Stimulated activated CD8-positive, alpha-beta memory T cell treated with anti-CD3 and anti-CD28 coated beads, Interleukin-15, amount 100 ng/mL, for 48 hours (primary cell): ENCODE results near the gene ZNF217.
"Not testable (repeated sequence)": the region's sequence is repeated elsewhere in the genome, so short reads cannot be mapped to it uniquely, and the experiment has no call there.

ENCODE experiments used
- DNase-seq, 2 donors: peaks; one replicate each; pipeline ENCODE4 v3.0.0-alpha.2; 2020; ENCODE audit warnings: low read depth in 2 of 2

The ZNF217 gene

DNA sequence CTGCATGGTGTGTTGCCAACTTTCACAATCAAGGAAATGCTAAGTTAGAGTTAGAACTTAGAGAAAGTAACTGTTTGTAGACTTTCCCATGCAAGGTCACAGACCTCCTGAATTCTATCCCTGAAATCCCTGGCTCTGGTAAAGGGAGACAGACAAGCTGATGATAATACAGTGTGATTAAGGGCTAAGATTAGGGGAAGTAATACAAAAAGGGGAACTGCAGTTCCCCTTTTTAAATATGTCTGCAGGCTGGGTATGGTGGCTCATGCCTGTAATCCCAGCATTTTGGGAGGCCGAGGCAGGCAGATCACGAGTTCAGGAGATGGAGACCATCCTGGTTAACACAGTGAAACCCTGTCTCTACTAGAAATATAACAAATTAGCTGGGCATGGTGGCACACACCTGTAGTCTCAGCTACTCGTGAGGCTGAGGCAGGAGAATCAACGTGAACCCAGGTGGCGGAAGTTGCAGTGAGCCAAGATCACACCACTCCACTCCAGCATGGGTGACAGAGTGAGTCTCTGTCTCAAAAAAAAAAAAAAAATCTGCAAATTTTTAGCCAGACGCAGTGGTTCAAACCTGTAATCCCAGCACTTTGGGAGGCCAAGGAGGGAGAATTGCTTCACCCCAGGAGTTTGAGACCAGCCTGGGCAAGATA lies 60.9 kb downstream of the ZNF217 start:
- DNase-seq = not testable (repeated sequence)

GRCh38 chr20:53530440-53530839 lies 63.2 kb downstream of the ZNF217 start:
- DNase-seq = no peak

DNA sequence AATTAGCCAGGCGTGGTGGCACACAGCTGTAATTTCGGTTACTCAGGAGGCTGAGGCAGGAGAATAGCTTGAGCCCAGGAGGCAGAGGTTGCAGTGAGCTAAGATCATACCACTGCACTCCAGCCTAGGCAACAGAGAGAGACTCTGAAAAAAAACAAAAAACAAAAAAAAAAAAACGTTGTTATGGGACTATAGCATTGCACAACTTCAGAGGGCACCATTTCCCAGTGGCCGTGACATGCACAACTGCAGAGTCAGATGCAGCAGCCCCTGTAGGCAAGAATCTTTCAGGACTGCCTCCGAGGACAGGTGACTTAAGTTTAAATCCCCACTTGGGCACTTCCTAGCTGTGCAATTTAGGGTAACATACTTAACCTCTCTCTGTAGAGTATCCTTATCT lies 64.0 kb downstream of the ZNF217 start:
- no peak for DNase-seq

DNA sequence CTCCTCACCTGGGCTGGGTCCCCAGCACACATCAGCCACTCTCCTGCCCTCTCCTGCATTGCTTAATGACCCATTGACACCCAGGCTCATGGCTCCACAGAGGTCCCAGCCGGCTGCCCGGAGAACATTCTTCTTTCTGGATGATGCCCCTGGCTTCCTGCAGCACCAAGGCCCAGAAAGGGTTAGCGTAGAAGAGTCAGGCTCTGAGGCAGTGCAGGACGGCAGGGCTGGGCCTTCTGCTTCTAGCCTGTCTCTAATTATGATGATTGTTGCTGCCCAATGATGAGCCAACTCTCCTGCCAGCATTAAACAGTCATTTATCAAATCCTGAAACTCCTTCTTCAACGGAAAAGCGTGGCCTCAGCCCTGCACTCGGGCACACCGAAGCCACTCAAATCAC lies 66.4 kb downstream of the ZNF217 start:
- no peak for DNase-seq

GRCh38 chr20:53524589-53525312 lies 68.9 kb downstream of the ZNF217 start:
- DNase-seq = no peak

- DNase-seq = not testable (repeated sequence)
Observed at GRCh38 chr20:53523615-53524014, 70.0 kb downstream of the ZNF217 start.

DNA sequence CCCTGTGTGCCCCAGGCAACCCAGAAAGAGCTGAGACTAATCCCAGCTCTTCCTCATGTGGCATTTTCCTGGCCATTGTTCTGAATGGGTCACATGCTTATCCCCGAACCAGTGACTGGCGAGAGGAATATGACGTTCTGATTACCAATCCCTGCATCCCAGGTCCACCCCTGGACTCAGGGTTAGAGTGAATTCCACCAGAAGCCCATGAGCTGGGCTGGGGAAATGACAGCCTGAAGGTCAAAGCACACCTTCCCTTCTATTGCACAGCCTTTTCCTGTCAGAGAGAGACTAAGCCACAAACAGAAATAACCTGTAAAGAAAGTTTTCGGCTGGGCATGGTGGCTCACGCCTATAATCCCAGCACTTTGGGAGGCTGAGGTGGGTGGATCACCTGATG lies 70.9 kb downstream of the ZNF217 start:
- DNase-seq = no peak

DNA sequence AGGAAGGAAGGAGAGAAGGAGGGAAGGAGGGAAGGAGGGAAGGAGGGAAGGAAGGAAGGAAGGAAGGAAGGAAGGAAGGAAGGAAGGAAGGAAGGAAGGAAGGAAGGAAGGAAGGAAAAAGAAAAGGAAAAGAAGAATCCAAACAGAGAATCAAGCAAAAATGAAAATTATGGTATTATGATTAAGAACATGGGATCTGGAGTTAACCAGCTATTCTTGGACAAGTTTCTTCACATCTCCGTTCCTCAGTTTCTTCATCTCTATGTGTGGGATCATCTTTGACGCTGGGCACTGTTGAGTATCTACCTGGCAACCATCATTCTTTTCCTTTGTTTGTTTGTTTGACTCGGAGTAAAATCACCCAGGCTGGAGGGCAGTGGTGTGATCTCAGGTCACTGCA lies 71.6 kb downstream of the ZNF217 start:
- no peak for DNase-seq

DNA sequence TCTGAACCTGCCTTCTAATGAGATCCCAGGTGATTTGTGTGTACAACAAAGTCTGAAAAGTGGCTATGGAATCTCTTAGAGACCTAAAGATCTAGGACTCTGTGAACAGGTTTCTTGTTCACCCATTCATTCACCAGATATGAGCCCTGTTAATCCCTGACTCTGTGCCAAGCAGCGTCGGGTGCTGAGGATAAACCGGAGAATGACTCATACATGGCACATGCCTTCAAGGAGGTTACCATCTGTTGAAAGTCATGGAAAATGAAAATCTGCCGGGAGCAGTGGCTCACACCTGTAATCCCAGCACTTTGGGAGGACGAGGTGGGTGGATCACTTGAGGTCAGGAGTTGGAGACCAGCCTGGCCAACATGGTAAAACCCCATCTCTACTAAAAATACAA lies 72.2 kb downstream of the ZNF217 start:
- not testable (repeated sequence) for DNase-seq

GRCh38 chr20:53517146-53517545 lies 76.5 kb downstream of the ZNF217 start:
- no peak for DNase-seq
